Astrocyte of the cerebellum (primary cell): ENCODE measurements around the gene SPN.

ENCODE experiments used
- DNase-seq: peaks from one replicate; pipeline ENCODE4 v3.0.0-alpha.2; 2011; ENCODE audit warnings: low read depth
- H3K4me3 ChIP-seq: 2 replicates; pipeline ENCODE4 v1.5.1; 2011; ENCODE audit warnings: mild to moderate bottlenecking, low read depth, low read length, moderate library complexity
- in situ Hi-C: cut with HindIII; loops from 2 replicates; pipeline ENCODE4 v1.10.0; 2017; ENCODE audit warnings: low sequenced_read_pairs
- TF ChIP-seq, protein P1 (sequence below): IDR thresholded peaks from 2 replicates; pipeline ENCODE4 v1.5.1; 2012; ENCODE audit warnings: low read length, low read depth, moderate library complexity, mild to moderate bottlenecking; ENCODE audit errors: missing control alignments

Gene SPN

DNA sequence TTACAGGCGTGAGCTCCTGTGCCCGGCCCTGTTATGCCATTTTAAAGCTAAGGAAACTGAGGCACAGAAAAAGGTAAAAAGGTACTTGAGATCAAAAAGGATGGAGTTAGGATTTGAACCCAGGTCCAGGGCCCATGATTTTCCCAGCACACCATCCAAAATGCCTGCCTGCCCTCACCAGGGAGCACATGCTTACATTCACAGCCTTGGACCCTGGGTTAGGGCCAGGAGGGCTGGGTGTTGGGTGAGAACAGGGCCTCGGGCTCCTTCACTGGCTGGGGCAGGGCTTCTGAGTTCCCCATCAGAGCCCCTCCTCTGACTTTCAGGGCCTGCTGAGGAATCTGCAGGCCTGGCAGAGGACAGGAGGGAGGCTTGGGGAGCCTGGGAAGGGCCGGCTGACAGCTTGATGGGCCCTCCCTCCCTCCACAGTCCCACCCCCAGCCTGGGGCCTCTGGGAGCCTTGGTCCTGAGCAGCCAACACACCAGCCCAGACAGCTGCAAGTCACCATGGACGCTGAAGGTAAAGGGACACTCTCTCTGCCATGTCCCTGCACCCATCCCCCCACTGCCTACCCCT, 15.7 kb downstream of the SPN start, which contains the start of gene QPRT:
QPRT (plus strand) TSS at position 490 of the 577 bp plus-strand sequence; CDS start at position 508, 18 bp downstream.
- TF ChIP-seq, protein P1, sequence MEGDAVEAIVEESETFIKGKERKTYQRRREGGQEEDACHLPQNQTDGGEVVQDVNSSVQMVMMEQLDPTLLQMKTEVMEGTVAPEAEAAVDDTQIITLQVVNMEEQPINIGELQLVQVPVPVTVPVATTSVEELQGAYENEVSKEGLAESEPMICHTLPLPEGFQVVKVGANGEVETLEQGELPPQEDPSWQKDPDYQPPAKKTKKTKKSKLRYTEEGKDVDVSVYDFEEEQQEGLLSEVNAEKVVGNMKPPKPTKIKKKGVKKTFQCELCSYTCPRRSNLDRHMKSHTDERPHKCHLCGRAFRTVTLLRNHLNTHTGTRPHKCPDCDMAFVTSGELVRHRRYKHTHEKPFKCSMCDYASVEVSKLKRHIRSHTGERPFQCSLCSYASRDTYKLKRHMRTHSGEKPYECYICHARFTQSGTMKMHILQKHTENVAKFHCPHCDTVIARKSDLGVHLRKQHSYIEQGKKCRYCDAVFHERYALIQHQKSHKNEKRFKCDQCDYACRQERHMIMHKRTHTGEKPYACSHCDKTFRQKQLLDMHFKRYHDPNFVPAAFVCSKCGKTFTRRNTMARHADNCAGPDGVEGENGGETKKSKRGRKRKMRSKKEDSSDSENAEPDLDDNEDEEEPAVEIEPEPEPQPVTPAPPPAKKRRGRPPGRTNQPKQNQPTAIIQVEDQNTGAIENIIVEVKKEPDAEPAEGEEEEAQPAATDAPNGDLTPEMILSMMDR, result no peak
- peak within 1 kb of the TSS; percentile 30 for H3K4me3 ChIP-seq
- in situ Hi-C loops, result no loop called here
- DNase-seq, result no peak

DNA sequence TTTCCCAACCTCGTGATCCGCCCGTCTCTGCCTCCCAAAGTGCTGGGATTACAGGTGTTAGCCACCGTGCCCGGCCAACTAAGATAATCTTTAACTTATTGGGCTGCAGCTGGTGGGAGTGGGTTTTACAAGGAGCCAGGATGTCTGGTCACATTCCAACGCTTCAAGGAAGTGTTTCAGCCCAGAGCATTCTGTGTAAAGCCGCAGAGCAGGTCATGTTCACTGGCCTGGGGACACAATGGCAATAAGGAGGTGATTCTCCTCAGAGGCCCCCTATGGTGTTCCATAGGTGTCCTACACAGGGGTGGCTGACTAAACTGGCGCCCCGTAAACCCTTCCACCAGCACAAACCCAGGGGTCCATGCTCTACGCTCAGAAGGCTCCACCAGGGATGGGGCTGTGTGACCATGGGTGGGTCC, 17.1 kb downstream of the SPN start:
- TF ChIP-seq, protein P1, result no peak
- no peak for DNase-seq
- in situ Hi-C loops, result no loop called here
- H3K4me3 ChIP-seq, result no peak overlapping the region

DNA sequence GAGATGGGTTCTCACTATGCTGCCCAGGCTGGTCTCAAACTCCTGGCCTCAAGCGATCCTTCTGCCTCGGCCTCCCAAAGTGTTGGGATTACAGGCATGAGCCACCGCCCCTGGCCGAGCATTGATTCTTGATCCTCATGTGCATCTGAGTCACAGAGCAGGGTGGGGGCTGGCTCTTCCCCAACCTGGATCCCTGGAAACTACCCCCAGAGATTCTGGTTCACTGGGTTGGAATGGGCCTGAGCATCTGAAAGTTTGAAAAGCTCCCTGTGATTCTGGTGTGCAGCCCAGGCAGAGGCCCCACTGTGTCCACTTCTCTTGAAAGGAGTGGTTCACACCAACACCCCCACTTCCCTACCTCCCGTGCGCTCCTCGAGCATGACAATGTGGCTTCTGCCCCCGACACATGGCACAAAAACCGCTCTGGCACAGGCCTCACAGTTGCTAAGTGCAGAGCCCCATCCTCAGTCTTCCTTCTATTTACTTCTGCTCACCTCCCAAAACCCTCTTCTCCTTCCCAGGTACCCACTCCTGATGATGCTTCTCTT, 20.6 kb downstream of the SPN start:
- TF ChIP-seq, protein P1, result no peak
- DNase-seq, result no peak
- H3K4me3 ChIP-seq, result no peak overlapping the region
- in situ Hi-C loops, result no loop called here

DNA sequence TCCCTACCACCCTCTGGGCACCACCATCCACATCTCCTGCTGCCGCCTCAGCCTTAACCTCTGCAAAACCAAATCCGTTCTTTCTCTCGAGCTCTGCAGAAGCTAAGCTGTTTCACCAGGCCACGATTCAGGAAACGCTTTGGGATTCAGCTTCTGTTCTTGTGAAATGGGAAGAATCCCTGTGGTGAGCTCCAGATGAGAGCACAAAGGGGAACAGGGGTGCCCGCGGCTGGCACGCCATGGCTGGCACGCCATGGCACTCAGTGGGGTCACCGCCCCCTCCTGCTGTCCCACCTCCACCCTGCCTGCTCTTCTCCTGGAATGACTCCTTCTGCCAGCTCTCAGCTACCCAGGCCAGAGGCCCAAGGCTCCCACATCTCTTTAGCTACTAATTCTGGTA, 21.6 kb downstream of the SPN start:
- TF ChIP-seq, protein P1, result no peak
- in situ Hi-C loops, result no loop called here
- H3K4me3 ChIP-seq, result no peak overlapping the region
- DNase-seq, result no peak

DNA sequence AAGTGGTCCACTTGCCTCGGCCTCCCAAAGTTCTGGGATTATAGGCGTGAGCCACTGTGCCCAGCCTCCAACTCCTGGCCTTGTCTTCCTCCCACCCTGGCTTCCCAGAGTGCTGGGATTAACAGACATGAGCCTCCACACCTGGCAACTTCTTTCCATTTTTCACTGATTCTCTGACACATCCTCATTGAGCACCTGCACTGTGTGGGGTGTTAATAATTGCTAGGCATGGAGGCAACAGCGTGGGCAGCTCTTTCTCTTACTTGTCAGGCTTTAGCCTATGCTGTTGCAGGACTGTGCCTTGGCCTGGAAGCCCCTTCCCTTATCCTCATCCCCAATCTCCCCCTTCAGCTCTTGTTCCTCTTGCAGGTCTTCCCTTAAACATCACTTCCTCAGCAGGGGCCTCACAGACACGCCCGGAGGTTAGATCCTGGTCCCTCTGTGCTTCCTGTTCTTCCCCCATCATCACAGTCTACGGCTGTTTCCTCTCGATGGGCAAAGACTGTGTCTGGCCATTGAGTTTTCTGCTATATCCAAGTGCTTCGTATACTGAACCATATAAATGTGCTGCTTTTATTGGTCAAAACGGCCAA, 23.8 kb downstream of the SPN start:
- TF ChIP-seq, protein P1, result no peak
- no peak for DNase-seq
- in situ Hi-C loops, result no loop called here
- H3K4me3 ChIP-seq, result no peak overlapping the region

DNA sequence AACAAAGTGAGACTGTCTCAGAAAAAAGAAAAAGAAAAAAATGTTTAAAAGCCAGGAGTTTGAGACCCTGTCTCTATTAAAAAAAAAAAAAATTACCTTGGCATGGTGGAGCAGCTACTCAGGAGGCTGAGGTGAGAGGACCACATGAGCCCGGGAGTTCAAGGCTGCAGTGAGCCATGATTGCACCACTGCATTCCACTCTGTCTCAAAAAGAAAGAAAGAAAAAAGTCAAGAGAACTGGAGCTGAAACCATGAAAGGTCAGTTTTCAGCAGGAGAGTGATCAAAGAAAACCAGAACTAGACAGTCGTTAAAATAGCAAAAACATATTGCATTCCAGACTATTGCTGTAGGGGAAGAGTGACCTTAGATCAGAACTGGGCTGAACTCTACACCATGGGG, 24.7 kb downstream of the SPN start:
- no peak overlapping the region for H3K4me3 ChIP-seq
- in situ Hi-C loops, result no loop called here
- TF ChIP-seq, protein P1, result no peak
- DNase-seq, result no peak
